ENCODE measurements around the gene DRD5.
"Not testable (repeated sequence)": the region's sequence is repeated elsewhere in the genome, so short reads cannot be mapped to it uniquely, and the experiment has no call there.

DRD5 gene
- total RNA-seq = 0 reads per million in 2 donors

DNA sequence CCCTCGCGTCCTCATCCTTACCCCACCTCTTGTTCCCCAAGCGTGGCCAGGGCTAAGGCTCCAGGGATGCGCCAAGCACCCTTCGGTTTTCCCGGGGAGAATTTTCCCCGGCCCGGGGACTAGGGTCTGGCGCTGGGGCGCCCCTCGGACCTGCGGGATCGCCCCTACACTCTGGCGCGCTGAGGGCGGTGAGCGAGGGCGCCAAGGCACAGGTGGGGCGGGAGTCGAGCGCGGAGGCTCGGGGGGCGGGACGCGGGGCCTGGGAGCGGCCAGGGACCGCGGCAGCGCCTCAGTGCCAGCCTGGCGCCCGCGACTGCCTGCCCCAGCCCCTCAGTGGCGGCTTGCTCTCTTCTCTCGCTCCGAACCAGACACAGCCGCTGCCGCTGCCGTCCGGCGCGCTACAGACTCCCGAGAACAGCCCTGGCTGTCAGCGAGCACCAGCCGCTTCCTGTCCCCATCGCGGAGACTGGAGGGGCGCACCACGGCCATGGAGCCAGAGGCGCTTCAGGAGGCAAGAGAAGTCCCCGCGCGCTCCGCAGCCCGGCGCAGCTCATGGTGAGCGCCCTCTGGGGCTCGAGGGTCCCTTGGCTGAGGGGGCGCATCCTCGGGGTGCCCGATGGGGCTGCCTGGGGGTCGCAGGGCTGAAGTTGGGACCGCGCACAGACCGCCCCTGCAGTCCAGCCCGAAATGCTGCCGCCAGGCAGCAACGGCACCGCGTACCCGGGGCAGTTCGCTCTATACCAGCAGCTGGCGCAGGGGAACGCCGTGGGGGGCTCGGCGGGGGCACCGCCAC lies at the start of gene DRD5:
DRD5 (plus strand) TSS at position 292 of the 793 bp plus-strand sequence; CDS start at position 688, 396 bp downstream.
- no peak for DNase-seq

DNA sequence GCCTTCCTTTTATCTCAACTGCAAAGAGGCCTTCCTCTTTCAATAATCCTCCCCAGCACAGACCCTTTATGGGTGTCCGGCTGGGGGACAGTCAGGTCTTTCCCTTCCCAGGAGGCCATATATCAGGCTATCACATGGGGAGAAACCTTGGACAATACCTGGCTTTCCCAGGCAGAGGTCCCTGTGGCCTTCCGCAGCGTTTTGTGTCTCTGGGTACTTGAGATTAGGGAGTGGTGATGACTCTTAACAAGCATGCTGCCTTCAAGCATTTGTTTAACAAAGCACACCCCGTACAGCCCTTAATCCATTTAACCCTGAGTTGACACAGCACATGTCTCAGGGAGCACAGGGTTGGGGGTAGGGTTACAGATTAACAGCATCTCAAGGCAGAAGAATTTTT lies 49.2 kb upstream of the DRD5 start:
- not testable (repeated sequence) for DNase-seq

DNA sequence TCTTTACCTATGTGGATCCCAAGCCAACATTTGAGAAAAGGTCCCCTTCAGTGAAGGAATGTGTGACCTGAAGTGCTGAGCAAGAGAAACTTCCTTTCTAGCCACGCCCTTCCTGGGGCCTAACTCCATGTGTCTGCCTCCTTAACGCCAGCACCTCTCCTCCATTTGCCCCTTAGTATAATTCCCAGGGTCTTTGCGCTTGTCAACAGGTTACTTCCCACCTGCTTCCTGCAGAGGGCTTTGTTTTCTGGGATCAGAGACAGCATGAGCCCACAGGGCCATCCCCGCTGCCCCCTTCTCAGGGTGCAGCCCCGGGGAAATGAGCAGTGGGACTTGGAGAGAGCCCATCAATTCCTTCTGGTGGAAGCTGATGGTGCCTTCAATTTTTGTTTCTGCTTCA lies 45.9 kb upstream of the DRD5 start:
- DNase-seq = no peak

DNA sequence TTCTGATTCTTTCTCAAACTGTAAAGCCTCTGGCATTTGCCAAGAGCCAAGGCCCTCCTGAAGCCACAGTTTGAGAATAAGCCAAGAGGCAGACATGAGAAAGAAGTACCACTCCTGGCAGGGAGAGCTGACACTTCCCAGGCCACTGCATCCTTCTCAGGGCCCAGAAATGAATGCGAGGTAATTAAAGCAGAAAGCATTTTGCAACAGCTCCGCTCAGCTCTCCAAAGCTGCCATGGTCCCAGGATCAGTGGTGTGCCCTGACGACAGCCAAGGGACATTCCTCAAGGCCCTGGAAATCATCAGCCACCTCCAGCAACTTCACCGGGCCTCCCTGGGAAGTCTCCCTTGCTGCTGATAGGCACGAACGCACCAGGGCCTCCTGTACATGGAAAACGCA lies 44.2 kb upstream of the DRD5 start:
- not testable (repeated sequence) for DNase-seq

DNA sequence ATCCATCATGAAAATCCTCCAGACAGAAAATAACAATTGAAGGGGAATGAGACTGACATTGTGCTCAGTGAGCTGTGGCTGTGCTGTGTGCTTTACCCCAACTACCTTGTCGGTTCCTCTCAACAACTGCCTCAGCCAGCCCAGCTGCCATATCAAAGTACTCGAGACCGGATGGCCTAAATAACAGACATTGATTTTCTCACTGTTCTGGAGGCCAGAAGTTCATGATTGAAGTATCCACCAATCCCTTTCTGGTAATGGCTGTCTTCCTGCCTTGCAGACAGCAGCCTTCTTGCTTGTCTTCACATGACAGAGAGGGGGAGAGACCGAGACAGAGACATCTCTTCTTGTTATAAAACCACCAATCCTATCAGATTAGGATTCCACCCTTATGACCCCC lies 37.6 kb upstream of the DRD5 start:
- not testable (repeated sequence) for DNase-seq

DNA sequence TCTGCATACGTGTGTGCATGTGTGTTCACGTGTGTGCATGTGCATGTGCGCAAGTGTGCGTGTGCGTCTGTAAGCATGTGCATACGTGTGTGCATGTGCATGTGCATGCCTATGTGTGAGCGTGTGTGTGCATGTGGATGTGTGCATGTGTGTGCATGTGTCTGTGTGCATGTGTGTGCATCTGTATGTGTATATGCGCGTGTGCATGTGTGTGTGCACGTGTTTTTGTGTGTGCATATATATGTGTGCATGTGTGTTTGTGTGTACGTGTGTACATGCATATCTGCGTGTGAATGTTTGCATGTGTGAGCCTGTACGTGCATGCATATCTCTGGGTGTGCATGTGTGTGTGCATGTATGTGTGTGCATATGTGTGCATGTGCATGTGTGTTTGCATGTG lies 35.7 kb upstream of the DRD5 start:
- no peak for DNase-seq

DNA sequence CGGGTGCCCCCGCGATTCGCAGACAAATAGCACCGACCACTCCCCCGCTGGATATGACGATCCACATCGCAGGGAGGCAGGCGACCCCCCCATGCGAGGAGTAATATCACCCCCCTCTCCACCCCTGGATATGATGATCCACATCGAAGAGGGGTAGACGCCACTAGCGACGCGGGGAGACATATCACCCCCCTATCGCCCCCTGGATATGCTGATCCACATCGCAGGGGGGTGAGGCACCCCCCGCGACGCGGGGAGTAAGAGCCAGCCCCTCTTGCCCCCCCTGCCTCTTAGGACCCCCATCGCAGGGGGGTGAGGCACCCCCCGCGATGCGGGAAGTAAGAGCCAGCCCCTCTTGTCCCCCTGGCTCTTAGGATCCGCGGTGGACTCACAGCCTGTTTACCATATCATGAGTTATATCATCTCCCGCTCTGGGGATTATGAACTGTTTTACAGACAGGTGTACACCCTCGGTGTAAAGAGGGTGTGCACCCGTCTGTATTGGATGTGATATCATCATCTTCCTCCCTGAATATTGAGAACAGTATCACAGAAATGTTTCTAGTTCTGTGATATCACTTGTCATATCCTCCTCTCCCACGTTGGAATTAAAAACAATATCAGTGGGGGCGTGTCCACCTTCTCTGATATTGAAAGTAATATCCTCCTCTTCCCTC lies 22.7 kb upstream of the DRD5 start:
- peak in 1 of 5 experiments; percentile 26 for DNase-seq

DNA sequence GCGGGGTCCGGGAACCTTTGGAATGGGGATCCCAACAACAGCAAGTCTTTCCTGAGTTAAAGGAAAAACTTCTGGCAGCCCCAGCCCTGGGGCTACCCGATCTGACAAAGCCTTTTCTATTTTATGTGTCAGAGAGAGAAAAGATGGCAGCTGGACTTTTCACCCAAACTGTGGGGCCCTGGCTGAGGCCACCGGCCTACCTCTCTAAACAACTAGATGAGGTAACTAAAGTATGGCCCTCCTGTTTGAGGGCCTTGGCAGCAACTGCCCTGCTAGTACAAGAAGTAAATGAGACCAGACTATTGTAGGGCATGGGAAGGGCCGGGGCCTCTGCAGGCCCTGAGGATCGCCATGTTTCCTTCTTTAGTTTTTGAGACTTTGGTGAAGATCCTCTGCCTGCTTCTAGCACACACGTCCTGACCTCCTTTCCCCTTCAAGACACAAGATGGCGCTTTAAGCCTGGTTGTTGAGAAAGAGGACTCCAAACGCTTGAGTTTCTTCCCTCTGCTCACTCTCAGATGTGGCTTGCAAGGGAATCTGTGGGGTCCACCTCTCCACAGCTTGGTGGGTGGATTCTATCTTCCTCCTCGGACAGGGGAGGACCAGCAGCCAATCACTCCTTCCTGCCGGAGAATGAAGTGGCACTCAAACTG lies 18.5 kb upstream of the DRD5 start:
- DNase-seq = peak in 1 of 5 experiments; percentile 76

DNA sequence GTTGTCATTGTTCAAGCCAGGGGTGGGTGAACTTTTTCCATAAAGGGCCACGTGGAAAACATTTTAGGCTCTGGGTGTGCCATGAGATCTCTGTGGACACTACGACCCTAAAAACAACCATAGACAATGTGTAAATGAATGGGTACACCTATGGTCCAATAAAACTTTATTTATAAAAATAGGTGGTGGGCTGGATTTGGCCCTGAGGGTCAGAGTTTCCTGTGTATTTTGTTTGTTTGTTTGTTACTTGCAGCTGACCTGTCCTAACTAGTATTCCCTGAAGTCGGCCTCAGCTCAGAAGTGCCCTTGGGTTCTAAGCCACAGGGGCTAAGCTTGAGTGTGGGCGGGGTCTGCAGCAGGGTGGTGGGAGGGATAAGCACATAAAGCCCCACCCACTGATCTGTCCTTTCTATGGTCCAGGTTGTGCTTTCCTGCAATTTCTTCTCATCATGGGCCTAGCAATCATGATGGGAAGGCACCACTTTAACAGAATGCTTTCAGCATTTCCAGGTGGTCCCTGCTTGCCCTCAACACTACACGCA lies 17.2 kb upstream of the DRD5 start:
- DNase-seq = no peak

DNA sequence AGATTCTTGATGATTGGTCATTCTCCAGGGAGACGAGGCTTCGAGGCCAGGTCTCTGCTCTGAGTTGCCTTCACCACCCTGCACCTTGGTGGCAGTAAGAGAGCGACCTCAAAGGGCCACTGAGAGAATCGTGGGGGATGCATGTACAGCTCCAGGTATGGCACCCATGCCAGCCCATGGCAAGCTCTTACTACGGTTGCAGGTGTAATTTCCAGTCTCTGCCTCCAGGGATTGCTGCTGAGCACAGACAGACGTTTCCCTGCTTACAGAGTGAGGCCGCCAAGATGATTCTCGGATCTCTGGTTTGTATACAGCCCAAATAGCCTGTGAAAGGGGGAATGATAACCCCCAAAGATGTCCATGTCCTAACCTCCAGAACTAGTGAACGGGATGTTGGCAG lies 16.3 kb upstream of the DRD5 start:
- DNase-seq = peak in 1 of 5 experiments; percentile 37

DNA sequence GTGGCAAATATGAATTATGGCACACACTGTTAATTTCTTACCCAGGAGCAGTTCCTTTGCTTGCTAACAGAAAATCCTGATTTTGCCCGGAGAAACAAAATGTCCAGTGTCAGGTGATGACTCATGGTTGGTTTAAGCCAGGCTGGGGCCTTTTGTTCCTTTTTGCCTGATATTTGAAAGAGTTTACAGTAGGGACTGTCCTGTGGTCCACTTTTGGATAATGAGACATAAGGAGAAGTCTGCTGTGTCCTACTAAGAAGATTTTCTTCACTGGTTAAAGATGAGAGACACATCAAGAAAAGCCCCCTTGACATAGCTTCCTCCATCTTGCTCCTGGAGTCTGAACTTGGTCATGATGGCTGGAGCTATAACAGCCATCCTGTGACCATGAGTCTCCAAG lies 12.1 kb upstream of the DRD5 start:
- no peak for DNase-seq

DNA sequence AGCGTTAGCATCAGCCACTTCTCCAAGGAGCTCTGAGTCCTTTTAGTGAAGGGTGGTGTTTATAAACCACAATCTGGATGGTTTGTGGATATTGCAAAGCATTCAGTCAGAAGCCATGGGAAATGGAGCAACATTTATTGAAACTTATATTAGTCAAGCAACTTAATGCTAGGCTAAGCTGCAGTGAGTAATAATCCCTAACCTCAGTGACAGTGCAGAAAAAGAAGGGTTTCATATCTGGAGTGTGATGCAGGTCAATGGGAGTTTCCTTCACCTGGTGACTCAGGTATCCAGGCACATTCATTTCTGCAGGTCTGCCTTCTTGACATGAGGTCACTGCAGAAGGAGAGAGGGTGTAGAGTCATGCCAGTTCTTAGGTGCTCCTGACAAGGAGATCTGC lies 10.4 kb upstream of the DRD5 start:
- DNase-seq = no peak

DNA sequence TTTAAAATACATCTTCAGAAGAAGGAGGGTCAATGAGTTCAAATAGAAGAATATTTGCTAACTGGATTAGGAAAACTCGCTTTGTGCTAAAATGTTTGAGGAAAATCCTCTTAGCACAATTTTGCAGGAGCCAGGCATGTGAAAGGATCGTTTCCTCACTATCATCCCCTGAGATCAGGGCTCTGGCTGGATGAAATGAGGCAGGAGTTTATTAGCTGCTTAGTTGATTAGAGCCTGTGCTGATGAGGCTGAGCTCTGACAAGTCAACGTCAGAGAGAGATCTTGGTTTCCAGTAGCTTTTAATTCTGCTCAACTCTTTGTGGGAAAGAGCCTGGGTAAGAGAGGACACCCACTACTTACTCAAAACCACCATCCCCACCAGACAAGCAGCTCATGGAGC lies 8.0 kb upstream of the DRD5 start:
- no peak for DNase-seq

DNA sequence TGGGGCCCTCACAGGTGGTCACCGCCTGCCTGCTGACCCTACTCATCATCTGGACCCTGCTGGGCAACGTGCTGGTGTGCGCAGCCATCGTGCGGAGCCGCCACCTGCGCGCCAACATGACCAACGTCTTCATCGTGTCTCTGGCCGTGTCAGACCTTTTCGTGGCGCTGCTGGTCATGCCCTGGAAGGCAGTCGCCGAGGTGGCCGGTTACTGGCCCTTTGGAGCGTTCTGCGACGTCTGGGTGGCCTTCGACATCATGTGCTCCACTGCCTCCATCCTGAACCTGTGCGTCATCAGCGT lies 652 bp downstream of the DRD5 start:
- DNase-seq = no peak

DNA sequence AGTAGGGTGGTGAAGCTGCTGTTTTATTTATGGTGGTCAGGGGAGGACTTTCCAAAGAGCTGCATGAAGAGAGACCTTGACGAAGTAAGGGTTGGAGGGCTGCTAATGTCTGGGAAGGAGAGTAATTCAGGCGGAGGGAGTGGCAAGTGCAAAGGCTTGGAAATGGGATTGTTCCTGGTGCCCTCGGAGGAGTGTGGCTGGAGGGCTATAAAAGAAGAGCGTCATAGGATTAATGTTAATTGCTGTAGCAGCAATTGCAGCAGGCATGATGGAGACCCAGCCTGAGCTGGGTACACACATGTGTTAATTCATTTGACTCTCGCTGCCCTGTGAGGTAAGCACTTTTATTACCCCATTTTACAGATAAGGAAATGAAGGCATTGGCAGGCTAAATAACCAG lies 4.5 kb downstream of the DRD5 start:
- not testable (repeated sequence) for DNase-seq

DNA sequence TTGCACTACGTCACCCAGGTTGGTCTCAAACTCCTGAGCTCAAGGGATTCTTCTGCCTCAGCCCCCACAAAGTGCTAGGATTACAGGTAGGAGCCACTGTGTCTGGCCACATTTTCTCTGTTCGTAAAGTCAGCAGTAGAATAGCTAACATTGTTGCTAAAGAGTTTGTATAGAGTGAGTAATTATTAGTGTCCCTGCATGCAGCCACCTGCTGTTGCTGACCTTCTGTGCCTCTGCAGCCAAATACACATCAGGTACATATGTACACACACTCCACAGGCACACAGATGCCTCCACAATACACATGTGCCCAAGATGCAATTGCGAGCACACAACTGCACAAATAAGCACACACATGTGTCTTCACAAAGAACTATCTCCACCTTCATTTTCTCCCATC lies 10.9 kb downstream of the DRD5 start:
- DNase-seq = no peak

DNA sequence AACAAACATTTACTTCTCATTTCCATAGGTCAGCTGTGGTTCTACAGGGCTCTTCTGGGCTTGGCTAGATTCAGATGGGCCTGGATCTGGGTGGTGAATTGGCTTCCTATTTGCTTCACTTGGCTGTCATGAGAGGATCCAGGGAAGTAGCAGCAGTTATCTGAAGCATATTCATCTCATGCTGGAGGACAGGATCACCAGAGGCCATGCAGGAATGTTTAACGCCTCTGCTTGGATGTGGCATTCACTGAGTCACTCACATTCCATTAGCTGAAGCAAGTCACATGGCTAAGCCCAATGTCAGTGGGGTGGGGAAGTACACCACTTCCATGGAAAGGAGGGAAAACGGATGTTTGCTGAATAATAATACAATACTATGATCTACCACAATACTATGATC lies 15.2 kb downstream of the DRD5 start:
- DNase-seq = not testable (repeated sequence)

DNA sequence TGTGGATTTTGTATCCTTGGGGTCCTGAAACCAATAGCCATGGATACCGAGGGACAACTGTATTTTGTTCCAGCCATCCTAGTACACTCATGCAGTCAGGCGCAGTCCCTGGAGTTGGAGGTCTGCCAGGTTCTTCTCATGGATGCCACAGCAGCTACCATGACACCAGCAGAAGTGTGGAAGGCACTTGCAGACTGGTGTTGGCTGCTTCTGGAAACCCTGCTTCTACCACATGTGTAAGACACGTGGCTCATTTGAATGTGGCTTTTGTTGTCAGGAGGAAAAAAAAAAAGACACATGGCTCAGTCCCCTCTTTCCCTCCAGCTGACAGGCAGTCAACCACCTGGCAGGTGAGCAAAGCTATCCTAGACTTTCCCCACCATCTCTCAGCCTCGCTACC lies 19.4 kb downstream of the DRD5 start:
- DNase-seq = no peak

DNA sequence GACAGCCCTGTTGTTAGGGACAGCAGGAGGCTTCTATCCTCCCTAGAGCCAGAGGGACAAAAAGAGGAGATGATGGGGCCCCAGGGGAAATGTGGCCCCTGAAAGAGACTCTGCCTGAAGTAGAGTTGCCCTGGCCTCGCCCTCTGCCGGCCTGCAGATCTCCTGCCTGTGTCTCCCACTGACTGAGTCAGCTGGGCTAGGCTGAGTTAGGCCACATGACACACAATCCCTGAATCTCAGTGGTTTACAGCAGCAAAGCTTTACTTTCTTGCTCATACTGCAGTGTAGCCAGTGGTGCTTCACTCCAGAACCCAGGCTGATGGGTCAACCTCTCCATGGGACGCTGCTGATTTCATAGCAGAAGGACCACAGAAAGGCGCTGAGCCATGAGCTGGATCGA lies 23.5 kb downstream of the DRD5 start:
- no peak for DNase-seq

DNA sequence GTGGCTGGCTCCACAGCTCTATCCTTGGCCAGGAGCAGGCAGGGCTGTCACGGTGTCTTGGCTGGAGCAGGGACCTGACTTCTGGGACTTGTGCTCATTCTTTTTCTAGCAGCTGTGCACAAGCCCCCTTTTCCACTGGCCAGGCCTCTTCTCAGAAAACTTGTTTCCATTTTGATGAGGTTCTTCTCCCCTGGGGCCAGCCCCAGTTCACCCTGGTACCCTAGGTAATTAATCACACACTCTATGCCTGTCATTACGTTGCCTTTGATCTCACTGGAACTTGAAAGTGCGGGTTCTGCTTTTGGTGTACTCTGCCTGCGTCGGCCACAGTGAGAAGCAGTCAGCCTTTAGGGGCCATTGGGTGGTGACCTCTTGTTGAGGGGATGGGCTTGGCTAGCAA lies 26.6 kb downstream of the DRD5 start:
- no peak for DNase-seq

DNA sequence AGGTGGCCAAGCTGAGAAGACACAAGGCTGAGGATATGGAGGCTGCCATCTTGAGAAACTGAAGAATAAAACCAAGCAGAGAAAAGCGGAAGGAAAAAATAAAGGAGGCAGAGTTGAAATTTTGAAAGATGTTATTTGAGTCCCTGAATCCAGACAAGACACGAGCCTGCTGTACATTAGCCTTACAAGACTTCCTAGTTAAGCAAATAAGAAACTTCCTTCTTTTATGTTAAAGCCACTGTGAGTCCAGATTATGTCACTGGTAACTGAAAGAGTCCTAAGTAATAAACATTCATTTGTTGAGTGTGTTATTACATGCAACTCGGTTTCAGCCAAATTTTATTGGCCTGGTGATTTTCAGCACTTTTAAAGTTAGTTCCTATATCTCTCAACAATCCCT lies 30.4 kb downstream of the DRD5 start:
- no peak for DNase-seq

DNA sequence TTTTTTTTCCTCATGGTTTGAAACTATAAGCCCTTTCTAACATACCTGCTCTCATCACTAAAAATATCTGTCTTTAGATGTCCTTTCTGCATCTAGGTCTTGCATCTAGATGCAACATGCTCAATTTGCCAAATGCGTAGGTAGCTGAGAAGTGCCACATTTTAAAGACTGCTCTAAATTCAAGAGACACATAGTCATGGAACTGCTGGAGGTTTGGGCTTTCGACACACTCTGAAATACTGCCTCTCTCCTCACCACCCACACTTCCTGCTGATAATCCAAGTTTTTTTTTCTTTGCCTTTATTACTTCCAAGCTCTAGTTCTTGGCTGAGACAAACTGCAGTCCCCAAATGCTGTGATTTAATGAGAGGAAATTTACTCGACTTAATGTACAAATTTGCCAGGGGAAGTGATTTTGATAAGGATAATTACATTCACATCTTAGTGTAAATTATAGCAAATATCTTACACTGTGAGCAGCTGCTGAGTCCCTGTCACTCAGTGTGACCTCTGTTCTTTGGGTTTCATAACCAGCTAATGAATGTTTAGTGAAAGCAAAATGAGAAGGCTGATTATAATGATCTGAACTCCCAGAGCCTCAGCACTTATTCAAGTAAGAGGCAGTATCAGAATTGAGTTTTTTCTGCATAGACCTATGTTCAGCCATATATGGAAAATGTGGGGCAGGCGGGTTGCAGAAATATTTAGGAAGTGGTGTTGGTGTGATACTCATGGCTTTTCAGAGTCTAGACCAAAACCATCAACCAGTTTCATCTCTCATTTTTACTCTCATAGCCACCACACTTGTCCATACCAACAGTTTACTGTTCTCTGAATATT lies 31.3 kb downstream of the DRD5 start:
- DNase-seq = peak in 1 of 5 experiments; percentile 70

DNA sequence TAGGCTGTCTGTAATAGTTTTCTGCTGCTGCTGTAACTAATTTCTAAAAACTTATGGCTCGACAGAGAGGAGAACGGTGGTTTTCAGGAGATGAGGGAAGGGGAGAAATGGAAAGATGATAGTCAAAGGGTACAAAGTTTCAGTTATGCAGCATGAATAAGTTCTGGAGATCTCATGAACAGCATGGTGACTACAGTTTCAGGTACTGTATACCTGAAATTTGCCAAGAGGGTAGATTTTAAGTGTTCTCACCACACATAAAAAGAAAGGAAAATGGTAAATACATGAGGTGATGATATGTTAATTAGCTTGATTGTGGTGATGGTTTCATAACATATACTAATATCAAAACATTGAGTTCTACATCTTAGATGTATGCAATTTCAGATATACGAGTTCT lies 34.9 kb downstream of the DRD5 start:
- no peak for DNase-seq

Data from T-helper 2 cell (primary cell).